K562 (cell line): ENCODE results near the gene TMEM187. TPM values are rescaled to one million over a fixed set of nuclear protein-coding genes. Genes with fewer than 3 reads are reported as not detected.
A peak's percentile ranks its signal among the peaks of the same experiment; 100 is the strongest.

Experiments
- ATAC-seq: fragments of 200-7000 bp; cut with Tn5 transposase; 3 replicates; pipeline ENCODE4 v1.9.1; 2020; ENCODE audit warnings: moderate library complexity
- BruUV-seq: library from RNA; stranded (reverse); fragments of 400-500 nt; replicated peaks from 2 replicates; lab custom pipeline; 2021; lab: Mats Ljungman, UMichigan
- CTCF ChIA-PET: fragments of 300-600 bp; formaldehyde crosslinking; extraction: SDS; loops from one replicate; lab custom pipeline; 2021; ENCODE audit warnings: low intra/inter-chr PET ratio; lab: Yijun Ruan, JAX
- POLR2A ChIA-PET: fragments of 300-600, 350-650 bp; sonication (Branson Sonifier 250); formaldehyde crosslinking; extraction: SDS; loops from one replicate; lab custom pipeline; 2021; ENCODE audit warnings: antibody characterized with exemption, inconsistent platforms; lab: Yijun Ruan, JAX
- DNase-seq, 4 experiments: peaks; one replicate each; pipeline versions ENCODE4 v3.0.0 to v3.0.0-alpha.2; 2011 to 2018; ENCODE audit warnings: low spot score in 3 of 4, mixed read lengths in 3 of 4; ENCODE audit errors: extremely low read depth in 1 of 4
- FAIRE-seq: peaks from 2 replicates; lab custom pipeline; 2011; peaks lifted over from hg19 to GRCh38; lab: Jason Lieb, UNC
- H2AFZ ChIP-seq: 2 replicates; pipeline ENCODE4 v1.6.0; 2011; ENCODE audit warnings: low read depth, low read length, control low read depth, inconsistent platforms
- H3K27ac ChIP-seq: fragments of 200-600 bp; 3 replicates; pipeline ENCODE4 v1.8.0; 2011; ENCODE audit warnings: low read depth, mild to moderate bottlenecking, control low read depth, inconsistent platforms, low read length, moderate library complexity, mixed read lengths; ENCODE audit errors: extremely low read depth
- H3K27me3 ChIP-seq, 2 experiments: fragments of 300-600 bp in 1 of 2; 2 replicates in 1 of 2; 3 replicates in 1 of 2; pipeline versions ENCODE4 v1.6.0 to v1.8.0; 2011; ENCODE audit warnings: inconsistent platforms in 2 of 2, low read length in 2 of 2, mild to moderate bottlenecking in 1 of 2, mixed read lengths in 1 of 2, moderate library complexity in 1 of 2; ENCODE audit not compliant: control insufficient read depth in 2 of 2, insufficient read depth in 2 of 2
- H3K36me3 ChIP-seq: fragments of 300-600 bp; 3 replicates; pipeline ENCODE4 v1.8.0; 2011; ENCODE audit warnings: mild to moderate bottlenecking, low read length, inconsistent platforms; ENCODE audit not compliant: control insufficient read depth, insufficient read depth
- H3K4me1 ChIP-seq, 2 experiments: fragments of 200-600 bp in 1 of 2; replicated peaks in 1 of 2; 2 replicates in 1 of 2; 3 replicates in 1 of 2; pipeline versions ENCODE4 v1.5.1 to v1.8.0; 2011; ENCODE audit warnings: inconsistent platforms in 2 of 2, low read length in 2 of 2, mild to moderate bottlenecking in 1 of 2, mixed read lengths in 1 of 2, moderate library complexity in 1 of 2; ENCODE audit not compliant: control insufficient read depth in 2 of 2, insufficient read depth in 2 of 2
- H3K4me2 ChIP-seq: 2 replicates; pipeline ENCODE4 v1.6.1; 2011; ENCODE audit warnings: low read length, control low read depth, inconsistent platforms, mixed read lengths; ENCODE audit not compliant: insufficient read depth
- H3K4me3 ChIP-seq: fragments of 200-600 bp; sonication (generic), shearing (Covaris generic); 2 replicates; pipeline ENCODE4 v1.5.1; 2016; ENCODE audit warnings: control low read depth, inconsistent platforms
- H3K79me2 ChIP-seq: fragments of 200-600 bp; 3 replicates; pipeline ENCODE4 v1.8.0; 2011; ENCODE audit warnings: low read length, inconsistent platforms; ENCODE audit not compliant: control insufficient read depth, insufficient read depth
- H3K9ac ChIP-seq, 2 experiments: 2 replicates each; pipeline versions ENCODE4 v1.6.0 to v1.6.1; 2011; ENCODE audit warnings: low read depth in 2 of 2, low read length in 2 of 2, control low read depth in 1 of 2, inconsistent platforms in 1 of 2, mild to moderate bottlenecking in 1 of 2, mixed read lengths in 1 of 2; ENCODE audit not compliant: insufficient read depth in 1 of 2
- H3K9me1 ChIP-seq: one replicate; pipeline ENCODE4 v1.6.0; 2011; ENCODE audit warnings: inconsistent platforms, mild to moderate bottlenecking, low read length, moderate library complexity; ENCODE audit not compliant: control insufficient read depth, insufficient read depth
- H3K9me3 ChIP-seq: replicated peaks from 2 replicates; pipeline ENCODE4 v1.5.1; 2011; ENCODE audit warnings: low read depth, low read length, inconsistent platforms; ENCODE audit not compliant: control insufficient read depth, insufficient read depth
- H4K20me1 ChIP-seq: replicated peaks from 2 replicates; pipeline ENCODE4 v1.6.1; 2011; ENCODE audit warnings: low read length, inconsistent platforms, mixed read lengths; ENCODE audit not compliant: control insufficient read depth, insufficient read depth
- FOXP1 ChIP-seq: sonication (generic); formaldehyde crosslinking; IDR thresholded peaks from 2 replicates; pipeline ENCODE4 v1.8.0; 2022; ENCODE audit warnings: mild to moderate bottlenecking, missing genetic modification reagents
- NFRKB ChIP-seq: fragments of 450-650 bp; IDR thresholded peaks from 2 replicates; pipeline ENCODE4 v1.6.1; 2016; ENCODE audit warnings: low read depth
- RBFOX2 ChIP-seq: fragments of 200-400 bp; formaldehyde crosslinking; IDR thresholded peaks from 2 replicates; pipeline ENCODE4 v1.6.1; 2017; ENCODE audit warnings: low read depth, mild to moderate bottlenecking, low read length, moderate library complexity
- SAP30 ChIP-seq: fragments of 200-600 bp; sonication (generic); IDR thresholded peaks from 2 replicates; pipeline ENCODE4 v1.6.1; 2012; ENCODE audit warnings: borderline replicate concordance, low read depth, mild to moderate bottlenecking, moderate library complexity, low read length, control low read depth, inconsistent platforms; ENCODE audit not compliant: insufficient read depth, poor library complexity, severe bottlenecking
- TFAP4 ChIP-seq: sonication (generic); formaldehyde crosslinking; IDR thresholded peaks from 2 replicates; pipeline ENCODE4 v1.8.0; 2022; ENCODE audit warnings: missing genetic modification reagents, mild to moderate bottlenecking, moderate library complexity, borderline replicate concordance
- ZBTB7A ChIP-seq: IDR thresholded peaks from 2 replicates; pipeline ENCODE4 v1.6.1; 2011; ENCODE audit warnings: low read depth, mild to moderate bottlenecking, low read length, moderate library complexity, borderline replicate concordance; ENCODE audit not compliant: control insufficient read depth
- WGBS: fragments of 100-300 bp; shearing (Covaris generic); methylation state at CpG from one replicate; pipeline ENCODE4 v1.1.6; 2016; ENCODE audit warnings: low coverage, mixed read lengths; ENCODE audit not compliant: insufficient coverage; ENCODE audit errors: missing lambda C conversion rate; 5-methylcytosine and 5-hydroxymethylcytosine counted together
- in situ Hi-C: fragments of 300-500 bp; cut with MboI; formaldehyde crosslinking; loops from 4 replicates; pipeline ENCODE4 v1.15.0; 2018; ENCODE audit warnings: inconsistent platforms, mixed read lengths
- intact Hi-C: fragments of 100-400 bp; cut with micrococcal nuclease; formaldehyde crosslinking; loops from 2 replicates; pipeline ENCODE4 v1.14.2; 2022
- polyA plus RNA-seq, 8 experiments: library from polyadenylated mRNA; depleted of rRNA in 4 of 8; stranded (reverse) in 5 of 8; unstranded in 3 of 8; fragments of >200 nt; fragmentation: Nextera tagmentation in 2 of 8; fragmentation: Illumina TruSeq in 1 of 8; extraction: Ambion mirVana in 2 of 8; extraction: Trizol in 1 of 8; gene quantifications; 2 replicates each; pipeline versions ENCODE4 v1.2.1 to v1.2.3, GENCODE V29; 2011 to 2014; ENCODE audit warnings: inconsistent platforms in 1 of 8, missing spikeins in 1 of 8
- total RNA-seq, 7 experiments: library from RNA; depleted of rRNA in 6 of 7; stranded (reverse); fragments of >200 nt in 6 of 7; fragmentation: Illumina TruSeq in 2 of 7; extraction: Trizol in 2 of 7; gene quantifications; 2 replicates each; pipeline versions ENCODE4 v1.2.1 to v1.2.3, GENCODE V29; 2011 to 2021; ENCODE audit warnings: low replicate concordance in 1 of 7
- TF ChIP-seq, protein P1 (sequence below): fragments of 450-650 bp; IDR thresholded peaks from 2 replicates; pipeline ENCODE4 v1.6.1; 2016; ENCODE audit warnings: missing biosample characterization, missing genetic modification characterization

The TMEM187 gene
- total and polyA plus RNA-seq, 9 of the 15 experiments (the other 6 are each of a cell fraction or from before 2014, with no cell fraction given), result 0.13 to 6.4 (median 1.6) TPM

- CTCF ChIA-PET, result interaction anchor here (0.7 kb wide), 1 partner anchor 283 kb away, joined by 3 read pairs; no protein-coding TSS in a partner anchor
These were observed 46.0 kb downstream of the TMEM187 start for GRCh38 chrX:154018518-154019060.

More at GRCh38 chrX:154018518-154019060, 46.0 kb downstream of the TMEM187 start:
- H3K79me2 ChIP-seq, result peaks cover 59% of the 10 kb centered on the region
- TSS peak; percentile 44 for BruUV-seq
- no peaks in the 10 kb centered on the region for H3K27me3 ChIP-seq
- TF ChIP-seq NFRKB (0 out of 2 replicates have a peak, but pooled peaks have one; percentile 12), RBFOX2 (peak; percentile 52), ZBTB7A (0 out of 2 replicates have a peak, but pooled peaks have one; percentile 23), TFAP4 (CRISPR knock-in tag) (peak; percentile 59), FOXP1 (CRISPR knock-in tag) (no peak), SAP30 (peak; percentile 38)
- TF ChIP-seq, protein P1, sequence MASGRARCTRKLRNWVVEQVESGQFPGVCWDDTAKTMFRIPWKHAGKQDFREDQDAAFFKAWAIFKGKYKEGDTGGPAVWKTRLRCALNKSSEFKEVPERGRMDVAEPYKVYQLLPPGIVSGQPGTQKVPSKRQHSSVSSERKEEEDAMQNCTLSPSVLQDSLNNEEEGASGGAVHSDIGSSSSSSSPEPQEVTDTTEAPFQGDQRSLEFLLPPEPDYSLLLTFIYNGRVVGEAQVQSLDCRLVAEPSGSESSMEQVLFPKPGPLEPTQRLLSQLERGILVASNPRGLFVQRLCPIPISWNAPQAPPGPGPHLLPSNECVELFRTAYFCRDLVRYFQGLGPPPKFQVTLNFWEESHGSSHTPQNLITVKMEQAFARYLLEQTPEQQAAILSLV (tag), result no peak
- TF ChIP-seq, all 486 proteins: peak for 5
- peak overlapping the region; percentile 81 for H3K4me3 ChIP-seq
- no peaks in the 10 kb centered on the region for H3K9me3 ChIP-seq
- no peaks in the 10 kb centered on the region; the same call in 1 of the 2 replicates for H4K20me1 ChIP-seq
- 0% methylated on average over 7 of the region's 15 CpGs for WGBS
- peak overlapping the region; percentile 93 for H3K27ac ChIP-seq
- H2AFZ ChIP-seq, result no peak overlapping the region
- H3K4me2 ChIP-seq, result peak overlapping the region; percentile 92
- POLR2A ChIA-PET, result interaction anchor here (0.6 to 2.1 kb wide), 8 partner anchors 9 to 73 kb away, joined by 3 to 11 read pairs (median 4); partner anchors contain the start of gene HCFC1
- peak; percentile 13 for ATAC-seq
- H3K36me3 ChIP-seq, result peaks cover 55% of the 10 kb centered on the region
- FAIRE-seq, result no peak
- no peaks in the 10 kb centered on the region for H3K9me1 ChIP-seq
- peak in 3 of 4 experiments; percentile 21 to 27 (median 25) for DNase-seq
- peak overlapping the region; percentile 93 to 99 for H3K9ac ChIP-seq
- intact Hi-C loops, result no loop called here
- H3K4me1 ChIP-seq, result peaks cover 21 to 81% of the 10 kb centered on the region in 2 experiments
- in situ Hi-C loops, result no loop called here
